IPS DF 4.7 (cell line): ENCODE results near the gene GNAL.
"Not testable (repeated sequence)": the region's sequence is repeated elsewhere in the genome, so short reads cannot be mapped to it uniquely, and the experiment has no call there.

Experiments used
- DNase-seq: peaks from one replicate; pipeline ENCODE4 v3.0.0-alpha.2; 2013; ENCODE audit warnings: low spot score; ENCODE audit errors: extremely low read depth

GNAL gene

GRCh38 chr18:11669271-11669947 lies 19.7 kb upstream of the GNAL start:
- DNase-seq, result no peak

GRCh38 chr18:11669948-11670275 lies 19.2 kb upstream of the GNAL start:
- no peak for DNase-seq

- DNase-seq, result no peak
Measured at GRCh38 chr18:11671156-11671555, 17.9 kb upstream of the GNAL start.

GRCh38 chr18:11672198-11672597 lies 16.9 kb upstream of the GNAL start:
- DNase-seq, result no peak

GRCh38 chr18:11672846-11673454 lies 16.1 kb upstream of the GNAL start:
- DNase-seq, result no peak

GRCh38 chr18:11673560-11673959 lies 15.5 kb upstream of the GNAL start:
- DNase-seq, result no peak

- no peak for DNase-seq
Measured at GRCh38 chr18:11674119-11674518, 14.9 kb upstream of the GNAL start.

- DNase-seq, result no peak
Measured at GRCh38 chr18:11676386-11676785, 12.7 kb upstream of the GNAL start.

GRCh38 chr18:11676867-11677266 lies 12.2 kb upstream of the GNAL start:
- DNase-seq, result no peak

- no peak for DNase-seq
Measured at GRCh38 chr18:11678211-11678610, 10.9 kb upstream of the GNAL start.

- no peak for DNase-seq
Measured at GRCh38 chr18:11689669-11690565, 853 bp downstream of the GNAL start.

GRCh38 chr18:11690660-11691059 lies 1.6 kb downstream of the GNAL start:
- DNase-seq, result not testable (repeated sequence)

GRCh38 chr18:11695736-11696135 lies 6.7 kb downstream of the GNAL start:
- no peak for DNase-seq

GRCh38 chr18:11696451-11696850 lies 7.4 kb downstream of the GNAL start:
- DNase-seq, result no peak

GRCh38 chr18:11700876-11701275 lies 11.8 kb downstream of the GNAL start:
- no peak for DNase-seq

GRCh38 chr18:11710578-11710977 lies 21.5 kb downstream of the GNAL start:
- DNase-seq, result no peak

- DNase-seq, result no peak
Measured at GRCh38 chr18:11713756-11714155, 24.7 kb downstream of the GNAL start.

GRCh38 chr18:11714244-11714918 lies 25.3 kb downstream of the GNAL start:
- DNase-seq, result no peak

GRCh38 chr18:11716767-11717315 lies 27.8 kb downstream of the GNAL start:
- not testable (repeated sequence) for DNase-seq

- DNase-seq, result no peak
Measured at GRCh38 chr18:11719050-11719449, 30.0 kb downstream of the GNAL start.

- no peak for DNase-seq
Measured at GRCh38 chr18:11719621-11720020, 30.6 kb downstream of the GNAL start.

- DNase-seq, result no peak
Measured at GRCh38 chr18:11721720-11722119, 32.7 kb downstream of the GNAL start.
